Liver (tissue), 9 donors: Measurements from ENCODE around the gene SH3BP2. TPM values are rescaled to one million over a fixed set of nuclear protein-coding genes. Genes with fewer than 3 reads are reported as not detected.
A peak's percentile ranks its signal among the peaks of the same experiment; 100 is the strongest.

Experiments used
- DNase-seq: peaks from one replicate; pipeline ENCODE4 v3.0.0-alpha.2; 2017; ENCODE audit warnings: low spot score
- H3K27ac ChIP-seq, 2 donors: one replicate each; pipeline ENCODE4 v1.7.0; 2013; ENCODE audit warnings: inconsistent platforms in 2 of 2, low read length in 2 of 2, control low read depth in 1 of 2, low read depth in 1 of 2, mild to moderate bottlenecking in 1 of 2
- H3K27me3 ChIP-seq, 4 donors: one replicate each; pipeline versions ENCODE4 v1.6.1 to v1.7.0; 2013; ENCODE audit warnings: low read length in 3 of 4, inconsistent platforms in 1 of 4, mild to moderate bottlenecking in 1 of 4, moderate library complexity in 1 of 4; ENCODE audit not compliant: control insufficient read depth in 4 of 4, insufficient read depth in 4 of 4
- H3K36me3 ChIP-seq, 4 donors: one replicate each; pipeline versions ENCODE4 v1.6.1 to v1.7.0; 2013; ENCODE audit warnings: low read length in 3 of 4, mild to moderate bottlenecking in 3 of 4, low read depth in 1 of 4, moderate library complexity in 1 of 4; ENCODE audit not compliant: control insufficient read depth in 4 of 4, insufficient read depth in 3 of 4
- H3K4me1 ChIP-seq, 4 donors: one replicate each; pipeline versions ENCODE4 v1.6.1 to v1.7.0; 2013; ENCODE audit warnings: low read length in 3 of 4, mild to moderate bottlenecking in 3 of 4, moderate library complexity in 1 of 4; ENCODE audit not compliant: control insufficient read depth in 4 of 4, insufficient read depth in 4 of 4
- H3K4me3 ChIP-seq, 3 donors: one replicate each; pipeline versions ENCODE4 v1.6.1 to v1.7.0; 2013; ENCODE audit warnings: low read length in 3 of 3, control low read depth in 1 of 3, low read depth in 1 of 3, mild to moderate bottlenecking in 1 of 3
- H3K9ac ChIP-seq, 2 donors: one replicate each; pipeline ENCODE4 v1.7.0; 2013; ENCODE audit warnings: low read length in 2 of 2, mild to moderate bottlenecking in 2 of 2, moderate library complexity in 2 of 2, control low read depth in 1 of 2, low read depth in 1 of 2
- H3K9me3 ChIP-seq, 4 donors: one replicate each; pipeline versions ENCODE4 v1.6.1 to v1.7.0; 2013; ENCODE audit warnings: low read length in 3 of 4; ENCODE audit not compliant: control insufficient read depth in 4 of 4
- ATF3 ChIP-seq: IDR thresholded peaks from 2 replicates; pipeline ENCODE4 v1.6.1; 2016; ENCODE audit warnings: antibody characterized with exemption
- CTCF ChIP-seq: fragments of 150-350 bp; IDR thresholded peaks from 2 replicates; pipeline ENCODE4 v1.5.1; 2017; ENCODE audit warnings: improper control_type of control experiment, low read depth, low read length; ENCODE audit not compliant: missing input control
- EGR1 ChIP-seq, 2 donors: IDR thresholded peaks; 2 replicates each; pipeline ENCODE4 v1.6.1; 2016 to 2018; ENCODE audit warnings: antibody characterized with exemption in 2 of 2, low read depth in 2 of 2
- FOXA1 ChIP-seq: IDR thresholded peaks from 2 replicates; pipeline ENCODE4 v1.6.1; 2016; ENCODE audit warnings: antibody characterized with exemption
- FOXA2 ChIP-seq: IDR thresholded peaks from 2 replicates; pipeline ENCODE4 v1.6.1; 2016; ENCODE audit warnings: antibody characterized with exemption
- GABPA ChIP-seq, 2 donors: IDR thresholded peaks in 1 of 2; conservative IDR thresholded peaks in 1 of 2; 2 replicates each; pipeline ENCODE4 v1.6.1; 2016; ENCODE audit warnings: antibody characterized with exemption in 2 of 2, mild to moderate bottlenecking in 1 of 2, moderate library complexity in 1 of 2
- HNF4A ChIP-seq, 2 donors: conservative IDR thresholded peaks; 2 replicates each; pipeline ENCODE4 v1.6.1; 2016; ENCODE audit warnings: antibody characterized with exemption in 2 of 2, mild to moderate bottlenecking in 2 of 2
- HNF4G ChIP-seq: IDR thresholded peaks from 2 replicates; pipeline ENCODE4 v1.6.1; 2016; ENCODE audit warnings: antibody characterized with exemption
- JUND ChIP-seq, 2 donors: IDR thresholded peaks; 2 replicates each; pipeline ENCODE4 v1.6.1; 2016; ENCODE audit warnings: antibody characterized with exemption in 2 of 2
- MAX ChIP-seq: IDR thresholded peaks from 2 replicates; pipeline ENCODE4 v1.6.1; 2016; ENCODE audit warnings: antibody characterized with exemption
- NR2F2 ChIP-seq: IDR thresholded peaks from 2 replicates; pipeline ENCODE4 v1.6.1; 2016; ENCODE audit warnings: antibody characterized with exemption
- RAD21 ChIP-seq, 2 donors: IDR thresholded peaks; 2 replicates each; pipeline ENCODE4 v1.6.1; 2016; ENCODE audit warnings: antibody characterized with exemption in 2 of 2, mild to moderate bottlenecking in 2 of 2
- REST ChIP-seq: IDR thresholded peaks from 2 replicates; pipeline ENCODE4 v1.6.1; 2016; ENCODE audit warnings: antibody characterized with exemption, mild to moderate bottlenecking
- RXRA ChIP-seq, 2 donors: IDR thresholded peaks; 2 replicates each; pipeline ENCODE4 v1.6.1; 2017 to 2018; ENCODE audit warnings: antibody characterized with exemption in 2 of 2, mild to moderate bottlenecking in 1 of 2
- SP1 ChIP-seq: IDR thresholded peaks from 2 replicates; pipeline ENCODE4 v1.6.1; 2018; ENCODE audit warnings: antibody characterized with exemption, mild to moderate bottlenecking
- TAF1 ChIP-seq: conservative IDR thresholded peaks from 2 replicates; pipeline ENCODE4 v1.6.1; 2016; ENCODE audit warnings: antibody characterized with exemption, mild to moderate bottlenecking
- YY1 ChIP-seq: IDR thresholded peaks from 2 replicates; pipeline ENCODE4 v1.6.1; 2016; ENCODE audit warnings: antibody characterized with exemption, mild to moderate bottlenecking
- ZBTB33 ChIP-seq: IDR thresholded peaks from 2 replicates; pipeline ENCODE4 v1.6.1; 2016; ENCODE audit warnings: antibody characterized with exemption
- WGBS: extraction: QIAGEN DNeasy Blood & Tissue Kit; methylation state at CpG from one replicate; pipeline ENCODE4 v1.1.7; 2013; 5-methylcytosine and 5-hydroxymethylcytosine counted together
- polyA plus RNA-seq, 2 donors: library from polyadenylated mRNA; stranded (reverse) in 1 of 2; unstranded in 1 of 2; fragments of 200-250 nt in 1 of 2; fragments of >200 nt in 1 of 2; fragmentation: Nextera tagmentation in 1 of 2; extraction: Ambion mirVana in 1 of 2; gene quantifications; one replicate each; pipeline versions ENCODE4 v1.2.1 to v1.2.3, GENCODE V29; 2013 to 2015
- total RNA-seq, 2 donors: library from RNA; depleted of rRNA; stranded (reverse); fragments of >200 nt; gene quantifications; one replicate each; pipeline ENCODE4 v1.2.3, GENCODE V29; 2014
- donor health status: healthy.
- donor health status: healthy.
- donor health status: healthy.
- donor health status: healthy.
- donor health status: healthy.

Gene SH3BP2
- total and polyA plus RNA-seq, 4 donors = 17.9 to 80.2 (median 38.5) TPM

- Histone ChIP-seq H3K27me3 (no peaks in the 10 kb centered on the region), H3K9me3 (no peaks in the 10 kb centered on the region), H3K4me1 (peaks cover 10 to 84% (median 61%) of the 10 kb centered on the region in 4 donors), H3K9ac (no peak overlapping the region), H3K27ac (peak overlapping the region in 1 of 2 donors; percentile 25), H3K4me3 (no peak overlapping the region), H3K36me3 (peaks cover 0 to 7% (median 2%) of the 10 kb centered on the region in 4 donors)
- no peak for TF ChIP-seq MAX
- no peak for TF ChIP-seq EGR1 (IDR thresholded peaks at IDR 0.05; ENCODE audit: low read depth in 2 of 2)
- no peak for TF ChIP-seq YY1
- TF ChIP-seq RXRA (IDR thresholded peaks at IDR 0.05) = no peak
- no peak for TF ChIP-seq HNF4A (conservative IDR thresholded peaks at IDR 0.05)
- no peak for TF ChIP-seq SP1
- TF ChIP-seq GABPA (IDR thresholded peaks at IDR 0.05 in 1 of 2, conservative IDR thresholded peaks at IDR 0.05 in 1 of 2) = no peak
- no peak for TF ChIP-seq JUND (IDR thresholded peaks at IDR 0.05)
- TF ChIP-seq RAD21 (IDR thresholded peaks at IDR 0.05) = no peak
- TF ChIP-seq NR2F2 = no peak
- TF ChIP-seq REST = no peak
- TF ChIP-seq FOXA2 = no peak
- no peak for TF ChIP-seq CTCF
- no peak for TF ChIP-seq TAF1
- TF ChIP-seq FOXA1 = no peak
- TF ChIP-seq ATF3 = no peak
- TF ChIP-seq ZBTB33 = no peak
- TF ChIP-seq HNF4G = no peak
- 92% methylated on average over 27 of the region's 27 CpGs for WGBS
- no peak for DNase-seq
Measured at GRCh38 chr4:2802618-2803531, 10.0 kb downstream of the SH3BP2 start.
